A673 (cell line): ENCODE results near the gene AKAP12. TPM values are rescaled to one million over a fixed set of nuclear protein-coding genes. Genes with fewer than 3 reads are reported as not detected.
A peak's percentile ranks its signal among the peaks of the same experiment; 100 is the strongest.

Experiments
- BruUV-seq: library from RNA; stranded (reverse); fragments of 400-500 nt; replicated peaks from 2 replicates; lab custom pipeline; 2021; lab: Mats Ljungman, UMichigan
- CTCF ChIA-PET: fragments of 300-600 bp; sonication (Branson Sonifier 250); formaldehyde crosslinking; loops from one replicate; lab custom pipeline; 2022; ENCODE audit warnings: antibody characterized with exemption; lab: Charles Lee
- POLR2A ChIA-PET: fragments of 300-600 bp; sonication (Branson Sonifier 250); formaldehyde crosslinking; loops from one replicate; lab custom pipeline; 2022; ENCODE audit warnings: antibody characterized with exemption; ENCODE audit not compliant: low non-redundant PET; lab: Charles Lee
- DNase-seq: peaks from one replicate; pipeline ENCODE4 v3.0.0-alpha.2; 2015; ENCODE audit warnings: low spot score
- H3K27ac ChIP-seq: fragments of 200-600 bp; sonication (generic); 2 replicates; pipeline ENCODE4 v1.5.1; 2016; ENCODE audit warnings: mixed run types, low read depth, mild to moderate bottlenecking, mixed read lengths, antibody characterized with exemption, low read length; ENCODE audit not compliant: poor library complexity, severe bottlenecking
- H3K27me3 ChIP-seq: fragments of 200-600 bp; sonication (generic); replicated peaks from 2 replicates; pipeline ENCODE4 v1.6.1; 2017; ENCODE audit warnings: mixed run types, low read depth, mild to moderate bottlenecking, mixed read lengths, antibody characterized with exemption, low read length; ENCODE audit not compliant: insufficient read depth, poor library complexity
- H3K36me3 ChIP-seq: fragments of 200-600 bp; sonication (generic); 2 replicates; pipeline ENCODE4 v1.6.1; 2016; ENCODE audit warnings: mixed run types, mild to moderate bottlenecking, mixed read lengths, antibody characterized with exemption, low read length; ENCODE audit not compliant: insufficient read depth, poor library complexity, severe bottlenecking
- H3K4me1 ChIP-seq: fragments of 200-600 bp; sonication (generic); 2 replicates; pipeline ENCODE4 v1.6.1; 2017; ENCODE audit warnings: mixed run types, mild to moderate bottlenecking, mixed read lengths, antibody characterized with exemption, low read length; ENCODE audit not compliant: insufficient read depth, poor library complexity, severe bottlenecking
- H3K4me3 ChIP-seq: fragments of 200-600 bp; sonication (generic); 2 replicates; pipeline ENCODE4 v1.5.1; 2016; ENCODE audit warnings: low read depth, mixed run types, mild to moderate bottlenecking, mixed read lengths, low read length; ENCODE audit not compliant: poor library complexity, severe bottlenecking
- H3K9me3 ChIP-seq: fragments of 200-600 bp; sonication (generic); 2 replicates; pipeline ENCODE4 v1.6.1; 2016; ENCODE audit warnings: mixed run types, low read depth, mild to moderate bottlenecking, mixed read lengths, antibody characterized with exemption, low read length; ENCODE audit not compliant: poor library complexity, severe bottlenecking
- CTCF ChIP-seq: fragments of 300-800, 200-600 bp; sonication (generic); conservative IDR thresholded peaks from 2 replicates; pipeline ENCODE4 v1.5.1; 2017; ENCODE audit warnings: low read depth, mild to moderate bottlenecking, antibody characterized with exemption, low read length, moderate library complexity, mixed read lengths
- EZH2 ChIP-seq: fragments of 200-600 bp; sonication (generic); IDR thresholded peaks from 2 replicates; pipeline ENCODE4 v1.6.1; 2017; ENCODE audit warnings: borderline replicate concordance, low read depth, mild to moderate bottlenecking, mixed read lengths, antibody characterized with exemption, low read length; ENCODE audit not compliant: poor library complexity, severe bottlenecking
- intact Hi-C: fragments of 100-400 bp; cut with micrococcal nuclease; formaldehyde crosslinking; loops from one replicate; pipeline ENCODE4 v1.10.0; 2022; ENCODE audit not compliant: unreplicated experiment
- total RNA-seq: library from RNA; stranded (reverse); gene quantifications from 2 replicates; pipeline ENCODE4 v1.2.3, GENCODE V29; 2021

Gene AKAP12
- total RNA-seq, 1 experiment from 2014 or later = 37.3 TPM

GRCh38 chr6:151252634-151253033 is 12.9 kb downstream of the AKAP12 start:
- Histone ChIP-seq H3K27me3 (no peaks in the 10 kb centered on the region), H3K4me1 (peaks cover 22% of the 10 kb centered on the region), H3K9me3 (no peaks in the 10 kb centered on the region), H3K4me3 (no peak overlapping the region), H3K27ac (no peak overlapping the region), H3K36me3 (no peaks in the 10 kb centered on the region)
- DNase-seq = no peak
- intact Hi-C loops = no loop called here
- POLR2A ChIA-PET = no interaction called here
- no TSS peak for BruUV-seq
- TF ChIP-seq EZH2 (no peak), CTCF (no peak)
- CTCF ChIA-PET = no interaction called here

- POLR2A ChIA-PET = no interaction called here
- H3K36me3 ChIP-seq = no peaks in the 10 kb centered on the region
- CTCF ChIA-PET = interaction anchor here (1.2 to 1.4 kb wide), 2 partner anchors 15 to 70 kb away, joined by 4 to 5 read pairs; partner anchors contain the start of gene AKAP12
Observed at GRCh38 chr6:151254451-151255081, 14.8 kb downstream of the AKAP12 start.

GRCh38 chr6:151255811-151256210 is 16.0 kb downstream of the AKAP12 start:
- POLR2A ChIA-PET = no interaction called here
- Histone ChIP-seq H3K4me3 (no peak overlapping the region), H3K27ac (no peak overlapping the region), H3K36me3 (no peaks in the 10 kb centered on the region), H3K4me1 (peaks cover 28% of the 10 kb centered on the region), H3K27me3 (no peaks in the 10 kb centered on the region), H3K9me3 (no peaks in the 10 kb centered on the region)
- intact Hi-C loops = no loop called here
- DNase-seq = no peak
- CTCF ChIA-PET = no interaction called here
- TF ChIP-seq EZH2 = no peak
- no peak for TF ChIP-seq CTCF
- BruUV-seq = no TSS peak

More at GRCh38 chr6:151254451-151255081, 14.8 kb downstream of the AKAP12 start:
- Histone ChIP-seq H3K4me1 (peaks cover 28% of the 10 kb centered on the region), H3K9me3 (no peaks in the 10 kb centered on the region), H3K27me3 (no peaks in the 10 kb centered on the region), H3K27ac (peak overlapping the region; percentile 52), H3K4me3 (no peak overlapping the region)
- no TSS peak for BruUV-seq
- no peak for TF ChIP-seq CTCF
- no peak for TF ChIP-seq EZH2
- intact Hi-C loops = no loop called here
- DNase-seq = peak; percentile 73
